Measurements from ENCODE around the gene PPT2. TPM values are rescaled to one million over a fixed set of nuclear protein-coding genes. Genes with fewer than 3 reads are reported as not detected.

PPT2 gene
- total and polyA plus RNA-seq, 2 experiments from 2014 or later, result 8.9 to 20.6 TPM

DNA sequence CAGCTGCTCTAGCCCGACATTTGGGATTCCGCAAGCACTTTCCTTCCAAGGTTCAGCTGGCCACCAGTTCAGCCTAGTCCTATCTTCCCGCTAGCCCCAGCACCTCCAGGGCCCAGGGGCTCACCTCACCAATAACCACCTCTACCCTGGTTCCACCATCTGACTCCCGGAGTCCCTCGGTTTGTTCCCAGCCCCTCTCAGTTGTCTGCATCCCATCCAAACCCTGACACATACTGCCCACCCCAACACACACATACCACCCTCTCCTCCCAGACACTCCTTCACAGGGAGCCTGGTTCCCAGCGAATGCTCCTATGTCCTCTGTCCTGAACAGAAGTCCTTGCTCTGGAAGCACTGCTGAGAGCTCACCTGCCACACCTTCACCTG lies 45.2 kb upstream of the PPT2 start (continued):
- TF ChIP-seq, protein P1, sequence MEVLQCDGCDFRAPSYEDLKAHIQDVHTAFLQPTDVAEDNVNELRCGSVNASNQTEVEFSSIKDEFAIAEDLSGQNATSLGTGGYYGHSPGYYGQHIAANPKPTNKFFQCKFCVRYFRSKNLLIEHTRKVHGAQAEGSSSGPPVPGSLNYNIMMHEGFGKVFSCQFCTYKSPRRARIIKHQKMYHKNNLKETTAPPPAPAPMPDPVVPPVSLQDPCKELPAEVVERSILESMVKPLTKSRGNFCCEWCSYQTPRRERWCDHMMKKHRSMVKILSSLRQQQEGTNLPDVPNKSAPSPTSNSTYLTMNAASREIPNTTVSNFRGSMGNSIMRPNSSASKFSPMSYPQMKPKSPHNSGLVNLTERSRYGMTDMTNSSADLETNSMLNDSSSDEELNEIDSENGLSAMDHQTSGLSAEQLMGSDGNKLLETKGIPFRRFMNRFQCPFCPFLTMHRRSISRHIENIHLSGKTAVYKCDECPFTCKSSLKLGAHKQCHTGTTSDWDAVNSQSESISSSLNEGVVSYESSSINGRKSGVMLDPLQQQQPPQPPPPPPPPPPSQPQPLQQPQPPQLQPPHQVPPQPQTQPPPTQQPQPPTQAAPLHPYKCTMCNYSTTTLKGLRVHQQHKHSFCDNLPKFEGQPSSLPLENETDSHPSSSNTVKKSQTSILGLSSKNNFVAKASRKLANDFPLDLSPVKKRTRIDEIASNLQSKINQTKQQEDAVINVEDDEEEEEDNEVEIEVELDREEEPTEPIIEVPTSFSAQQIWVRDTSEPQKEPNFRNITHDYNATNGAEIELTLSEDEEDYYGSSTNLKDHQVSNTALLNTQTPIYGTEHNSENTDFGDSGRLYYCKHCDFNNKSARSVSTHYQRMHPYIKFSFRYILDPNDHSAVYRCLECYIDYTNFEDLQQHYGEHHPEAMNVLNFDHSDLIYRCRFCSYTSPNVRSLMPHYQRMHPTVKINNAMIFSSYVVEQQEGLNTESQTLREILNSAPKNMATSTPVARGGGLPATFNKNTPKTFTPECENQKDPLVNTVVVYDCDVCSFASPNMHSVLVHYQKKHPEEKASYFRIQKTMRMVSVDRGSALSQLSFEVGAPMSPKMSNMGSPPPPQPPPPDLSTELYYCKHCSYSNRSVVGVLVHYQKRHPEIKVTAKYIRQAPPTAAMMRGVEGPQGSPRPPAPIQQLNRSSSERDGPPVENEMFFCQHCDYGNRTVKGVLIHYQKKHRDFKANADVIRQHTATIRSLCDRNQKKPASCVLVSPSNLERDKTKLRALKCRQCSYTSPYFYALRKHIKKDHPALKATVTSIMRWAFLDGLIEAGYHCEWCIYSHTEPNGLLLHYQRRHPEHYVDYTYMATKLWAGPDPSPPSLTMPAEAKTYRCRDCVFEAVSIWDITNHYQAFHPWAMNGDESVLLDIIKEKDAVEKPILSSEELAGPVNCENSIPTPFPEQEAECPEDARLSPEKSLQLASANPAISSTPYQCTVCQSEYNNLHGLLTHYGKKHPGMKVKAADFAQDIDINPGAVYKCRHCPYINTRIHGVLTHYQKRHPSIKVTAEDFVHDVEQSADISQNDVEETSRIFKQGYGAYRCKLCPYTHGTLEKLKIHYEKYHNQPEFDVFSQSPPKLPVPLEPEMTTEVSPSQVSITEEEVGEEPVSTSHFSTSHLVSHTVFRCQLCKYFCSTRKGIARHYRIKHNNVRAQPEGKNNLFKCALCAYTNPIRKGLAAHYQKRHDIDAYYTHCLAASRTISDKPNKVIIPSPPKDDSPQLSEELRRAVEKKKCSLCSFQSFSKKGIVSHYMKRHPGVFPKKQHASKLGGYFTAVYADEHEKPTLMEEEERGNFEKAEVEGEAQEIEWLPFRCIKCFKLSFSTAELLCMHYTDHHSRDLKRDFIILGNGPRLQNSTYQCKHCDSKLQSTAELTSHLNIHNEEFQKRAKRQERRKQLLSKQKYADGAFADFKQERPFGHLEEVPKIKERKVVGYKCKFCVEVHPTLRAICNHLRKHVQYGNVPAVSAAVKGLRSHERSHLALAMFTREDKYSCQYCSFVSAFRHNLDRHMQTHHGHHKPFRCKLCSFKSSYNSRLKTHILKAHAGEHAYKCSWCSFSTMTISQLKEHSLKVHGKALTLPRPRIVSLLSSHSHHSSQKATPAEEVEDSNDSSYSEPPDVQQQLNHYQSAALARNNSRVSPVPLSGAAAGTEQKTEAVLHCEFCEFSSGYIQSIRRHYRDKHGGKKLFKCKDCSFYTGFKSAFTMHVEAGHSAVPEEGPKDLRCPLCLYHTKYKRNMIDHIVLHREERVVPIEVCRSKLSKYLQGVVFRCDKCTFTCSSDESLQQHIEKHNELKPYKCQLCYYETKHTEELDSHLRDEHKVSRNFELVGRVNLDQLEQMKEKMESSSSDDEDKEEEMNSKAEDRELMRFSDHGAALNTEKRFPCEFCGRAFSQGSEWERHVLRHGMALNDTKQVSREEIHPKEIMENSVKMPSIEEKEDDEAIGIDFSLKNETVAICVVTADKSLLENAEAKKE (CRISPR knock-in tag; IDR thresholded peaks at IDR 0.05), result no peak
- TF ChIP-seq CTCF (conservative IDR thresholded peaks at IDR 0.05; ENCODE audit: low read depth in 2 of 2) (no peak), ZNF114 (CRISPR knock-in tag; IDR thresholded peaks at IDR 0.05) (no peak), ZNF331 (CRISPR knock-in tag; IDR thresholded peaks at IDR 0.05; ENCODE audit: low read depth) (no peak)
- TF ChIP-seq, protein P2, sequence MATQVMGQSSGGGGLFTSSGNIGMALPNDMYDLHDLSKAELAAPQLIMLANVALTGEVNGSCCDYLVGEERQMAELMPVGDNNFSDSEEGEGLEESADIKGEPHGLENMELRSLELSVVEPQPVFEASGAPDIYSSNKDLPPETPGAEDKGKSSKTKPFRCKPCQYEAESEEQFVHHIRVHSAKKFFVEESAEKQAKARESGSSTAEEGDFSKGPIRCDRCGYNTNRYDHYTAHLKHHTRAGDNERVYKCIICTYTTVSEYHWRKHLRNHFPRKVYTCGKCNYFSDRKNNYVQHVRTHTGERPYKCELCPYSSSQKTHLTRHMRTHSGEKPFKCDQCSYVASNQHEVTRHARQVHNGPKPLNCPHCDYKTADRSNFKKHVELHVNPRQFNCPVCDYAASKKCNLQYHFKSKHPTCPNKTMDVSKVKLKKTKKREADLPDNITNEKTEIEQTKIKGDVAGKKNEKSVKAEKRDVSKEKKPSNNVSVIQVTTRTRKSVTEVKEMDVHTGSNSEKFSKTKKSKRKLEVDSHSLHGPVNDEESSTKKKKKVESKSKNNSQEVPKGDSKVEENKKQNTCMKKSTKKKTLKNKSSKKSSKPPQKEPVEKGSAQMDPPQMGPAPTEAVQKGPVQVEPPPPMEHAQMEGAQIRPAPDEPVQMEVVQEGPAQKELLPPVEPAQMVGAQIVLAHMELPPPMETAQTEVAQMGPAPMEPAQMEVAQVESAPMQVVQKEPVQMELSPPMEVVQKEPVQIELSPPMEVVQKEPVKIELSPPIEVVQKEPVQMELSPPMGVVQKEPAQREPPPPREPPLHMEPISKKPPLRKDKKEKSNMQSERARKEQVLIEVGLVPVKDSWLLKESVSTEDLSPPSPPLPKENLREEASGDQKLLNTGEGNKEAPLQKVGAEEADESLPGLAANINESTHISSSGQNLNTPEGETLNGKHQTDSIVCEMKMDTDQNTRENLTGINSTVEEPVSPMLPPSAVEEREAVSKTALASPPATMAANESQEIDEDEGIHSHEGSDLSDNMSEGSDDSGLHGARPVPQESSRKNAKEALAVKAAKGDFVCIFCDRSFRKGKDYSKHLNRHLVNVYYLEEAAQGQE (IDR thresholded peaks at IDR 0.05; ENCODE audit: unreplicated experiment), result no peak

Data from GM23338 (cell line).